CD4-positive, alpha-beta T cell treated with Interleukin-17A for 1 hour (primary cell): Measurements from ENCODE around the gene PIK3R5.

Experiments used
- DNase-seq: peaks from one replicate; pipeline ENCODE4 v3.0.0-alpha.2; 2020

The PIK3R5 gene

DNA sequence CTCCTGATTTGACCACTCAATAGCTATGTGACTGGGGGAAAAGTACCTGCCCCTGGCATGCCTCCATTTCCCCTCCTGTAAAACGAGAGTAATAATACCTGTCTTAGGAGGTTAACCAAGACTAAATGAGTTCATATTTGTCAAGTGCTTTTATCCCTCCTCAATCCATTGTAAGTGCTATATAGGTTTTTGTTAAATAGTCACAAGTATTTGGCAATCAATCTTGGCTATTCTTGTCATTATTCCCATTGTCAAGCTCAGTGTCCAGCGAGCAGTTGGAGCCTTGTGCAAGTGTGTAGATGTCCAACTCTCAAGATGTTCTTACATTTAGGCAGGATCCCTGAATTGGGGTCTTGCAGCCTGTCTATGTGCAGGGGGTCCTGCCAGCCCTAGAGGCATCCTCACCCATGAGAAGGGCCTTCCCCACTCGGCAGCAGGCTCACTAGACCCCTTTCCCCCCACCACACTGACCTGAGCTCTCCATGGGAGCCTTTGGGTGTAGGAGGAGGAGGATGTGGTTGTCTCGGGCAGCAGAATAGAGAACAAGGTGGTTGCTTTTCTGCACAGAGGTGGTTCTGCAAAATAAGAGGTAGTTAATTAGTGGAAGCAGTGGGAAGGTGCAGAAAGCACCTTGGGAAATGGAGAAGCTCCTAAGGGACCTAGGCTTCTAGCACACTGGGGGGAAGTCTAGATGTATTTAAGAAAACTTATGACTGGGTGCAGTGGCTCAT is 116.0 kb downstream of the PIK3R5 start:
- no peak for DNase-seq

DNA sequence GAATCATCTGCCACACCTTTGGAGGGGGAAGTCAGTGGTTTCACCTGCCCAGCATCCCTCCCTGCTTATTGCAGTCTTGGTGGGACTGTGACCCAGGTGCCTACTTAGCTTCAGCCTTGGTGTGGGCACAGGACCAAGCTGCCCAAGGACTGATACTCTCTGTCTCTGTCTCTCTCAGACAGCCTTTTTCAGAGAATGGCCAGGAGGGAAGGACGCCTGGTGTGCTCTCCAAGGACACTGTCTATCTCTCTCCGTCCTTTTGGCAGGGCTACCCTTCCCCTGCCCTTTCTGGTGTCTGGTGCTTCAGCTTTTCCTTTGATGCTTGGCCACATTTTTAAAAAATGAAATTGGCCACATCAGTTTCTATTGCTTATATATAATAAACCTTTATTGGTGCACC is 117.6 kb downstream of the PIK3R5 start:
- no peak for DNase-seq

DNA sequence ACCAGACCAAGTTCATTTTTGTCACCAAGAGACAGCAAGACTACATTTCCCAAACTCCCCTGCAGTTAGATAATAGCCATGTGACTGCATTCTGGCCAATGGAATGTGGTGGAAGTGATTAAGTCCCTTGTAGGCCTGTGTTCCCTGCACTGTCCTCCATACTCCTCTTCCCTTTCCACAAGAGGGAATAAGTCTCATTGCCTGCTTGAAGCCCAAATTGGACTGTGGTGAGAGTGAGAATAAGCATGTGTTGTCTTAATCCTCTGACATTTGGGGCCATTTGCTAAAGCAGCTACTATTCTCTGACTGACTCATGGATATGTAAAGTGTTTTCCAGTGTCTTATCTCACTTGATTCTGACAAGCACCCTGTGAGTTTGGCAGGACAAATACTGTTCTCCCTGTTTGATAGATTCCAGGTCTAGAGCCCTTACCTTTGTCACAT is 118.7 kb downstream of the PIK3R5 start:
- DNase-seq: peak; percentile 14

DNA sequence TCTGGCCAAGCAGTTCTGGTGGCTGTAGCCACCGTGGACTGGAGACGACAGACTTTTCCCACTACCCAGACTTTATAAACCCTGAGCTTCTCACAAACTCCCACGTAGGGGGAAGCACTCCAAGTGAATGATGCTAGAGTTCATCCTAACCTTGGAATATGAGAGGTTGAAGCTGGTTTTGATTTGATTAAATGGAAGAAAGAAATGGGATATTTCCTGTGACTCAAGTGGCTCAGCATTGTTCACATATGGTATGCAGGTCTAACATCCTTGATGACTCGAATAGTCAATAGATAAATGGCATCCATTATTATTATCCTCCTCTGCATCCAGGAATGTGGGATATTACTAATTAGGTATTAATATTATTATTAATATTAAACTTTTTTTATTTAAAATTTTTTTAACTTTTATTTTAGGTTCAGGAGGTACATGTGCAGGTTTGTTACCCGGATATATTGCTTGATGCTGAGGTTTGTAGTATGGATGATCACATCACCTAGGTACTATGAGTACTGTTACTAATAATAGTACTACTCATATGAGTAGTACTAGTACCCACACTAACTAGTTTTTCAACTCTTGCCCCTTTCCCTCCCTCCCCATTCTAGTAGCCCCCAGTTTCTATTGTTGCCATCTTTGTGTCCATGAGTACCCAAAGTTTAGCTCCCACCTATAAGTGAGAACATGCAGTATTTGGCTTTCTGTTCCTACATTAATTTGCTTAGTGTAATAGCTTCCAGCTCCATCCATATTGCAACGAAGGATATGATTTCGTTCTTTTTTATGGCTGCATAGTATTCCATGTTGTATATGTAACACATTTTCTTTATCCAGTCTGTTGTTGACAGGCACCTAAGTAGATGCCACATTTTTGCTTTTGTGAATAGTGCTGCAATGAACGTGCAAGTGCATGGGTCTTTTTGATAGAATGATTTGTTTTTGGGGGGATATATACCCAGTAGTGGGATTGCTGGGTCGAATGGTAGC is 121.0 kb downstream of the PIK3R5 start:
- no peak for DNase-seq

DNA sequence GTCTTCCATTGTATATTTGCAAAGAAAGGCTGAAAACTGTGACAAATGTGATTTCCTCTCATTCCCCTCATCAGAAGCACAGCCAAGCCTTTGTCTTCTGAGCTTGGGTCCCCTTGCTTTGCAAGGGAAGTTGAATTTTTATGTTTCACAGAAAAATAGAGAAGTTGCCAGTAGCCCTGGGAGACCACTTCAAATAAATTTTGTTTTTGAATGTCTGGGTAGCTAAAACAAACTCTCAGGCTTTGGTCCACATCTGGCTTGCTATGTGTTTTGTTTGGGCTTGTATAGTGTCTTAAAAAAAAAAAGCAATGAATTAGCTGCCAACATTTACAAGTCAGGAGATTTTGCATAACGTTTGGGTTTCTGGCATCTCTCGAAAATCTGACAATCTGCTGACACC is 122.2 kb downstream of the PIK3R5 start:
- DNase-seq: no peak

DNA sequence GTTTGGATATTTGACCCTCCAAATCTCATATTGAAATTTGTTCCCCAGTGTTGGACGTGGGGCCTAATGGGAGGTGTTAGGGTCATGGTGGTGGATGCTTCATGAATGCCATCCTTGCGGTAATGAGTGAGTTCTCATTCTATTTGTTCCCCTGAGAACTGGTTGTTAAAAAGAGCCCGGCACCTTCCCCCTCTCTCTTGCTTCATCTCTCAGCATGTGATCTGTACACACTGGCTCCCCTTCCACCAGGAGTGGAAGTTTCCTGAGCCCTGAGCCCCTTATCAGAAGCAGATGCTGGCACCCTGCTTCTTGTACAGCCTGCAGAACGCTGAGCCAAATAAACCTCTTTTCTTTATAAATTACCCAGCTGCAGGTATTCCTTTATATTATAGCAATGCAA is 123.7 kb downstream of the PIK3R5 start:
- DNase-seq: no peak

DNA sequence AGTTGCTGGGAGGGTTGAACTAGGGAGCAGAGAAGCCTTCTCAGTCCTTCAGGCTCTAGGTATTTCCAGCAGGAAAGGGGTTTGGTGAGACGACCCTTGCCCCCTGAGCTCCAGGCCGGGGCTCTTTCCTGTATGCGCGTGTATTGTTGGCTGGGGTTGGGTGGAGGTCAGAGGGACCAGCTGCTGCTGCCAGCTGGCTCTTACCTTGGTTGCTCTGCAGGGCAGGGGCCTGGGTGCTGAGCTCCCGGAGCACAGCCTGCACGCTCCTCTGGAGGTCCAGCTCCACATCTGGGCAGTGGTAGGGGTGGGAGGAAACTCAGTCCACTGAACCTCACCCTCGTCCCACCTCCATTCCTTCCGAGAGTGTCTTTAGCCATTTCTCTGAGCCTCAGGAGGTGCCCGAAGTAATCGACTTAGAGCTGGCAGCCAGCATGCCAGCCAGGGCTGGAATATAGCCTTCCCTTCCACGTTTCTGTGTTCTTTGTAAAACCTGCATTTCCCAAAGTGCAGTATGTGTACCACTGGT is 126.0 kb downstream of the PIK3R5 start:
- DNase-seq: no peak

DNA sequence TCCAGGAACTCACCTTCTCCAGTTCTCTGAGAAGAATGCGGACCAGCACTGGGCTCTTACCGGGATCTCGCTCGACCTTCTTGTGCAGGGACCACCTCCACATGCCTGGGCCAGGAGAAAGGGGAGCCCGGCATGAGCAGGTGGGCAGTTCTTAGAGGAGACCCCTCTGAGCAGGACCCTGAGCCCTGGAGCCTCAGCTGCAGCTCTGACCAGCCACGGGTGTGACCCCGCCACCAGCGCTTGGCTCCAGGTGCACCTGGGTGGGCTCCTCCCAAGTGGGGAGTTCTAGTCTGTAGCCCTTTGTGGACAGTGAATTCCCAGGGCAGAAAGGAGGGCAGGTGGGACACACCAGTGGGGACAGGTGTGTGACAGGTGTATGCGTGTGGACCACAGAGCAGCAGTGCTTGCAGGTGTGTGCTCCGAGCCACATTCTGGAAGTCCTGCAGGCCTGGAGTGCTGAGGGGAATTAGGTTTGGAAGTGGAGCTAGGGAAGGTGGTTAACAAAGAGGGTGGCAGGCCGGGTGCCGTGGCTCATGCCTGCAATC is 126.9 kb downstream of the PIK3R5 start:
- DNase-seq: no peak

DNA sequence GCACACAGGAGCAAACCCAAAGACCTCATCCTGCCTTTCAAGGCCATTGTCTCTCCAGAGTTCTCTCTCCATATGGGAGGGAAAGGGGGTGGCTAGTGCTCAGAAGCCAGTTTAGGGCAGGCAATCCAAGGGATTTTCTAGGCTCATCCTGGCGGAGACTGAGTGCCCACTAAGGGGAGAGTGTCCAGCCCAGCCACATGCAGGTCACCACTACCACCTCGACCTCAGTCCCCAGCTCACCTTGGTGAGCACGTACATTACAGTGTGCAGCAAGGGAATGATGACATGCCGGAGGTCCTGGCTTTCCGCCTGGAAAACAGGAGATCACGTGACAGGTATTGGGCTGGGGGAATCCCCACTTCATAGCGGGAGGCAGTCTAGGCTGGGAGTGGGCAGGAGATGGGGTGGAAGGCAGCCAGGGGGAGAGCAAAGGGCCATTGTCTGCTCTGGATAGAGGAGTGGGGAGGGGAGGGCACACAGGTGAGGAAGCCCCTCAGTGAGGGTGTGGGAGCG is 127.9 kb downstream of the PIK3R5 start:
- DNase-seq: no peak

DNA sequence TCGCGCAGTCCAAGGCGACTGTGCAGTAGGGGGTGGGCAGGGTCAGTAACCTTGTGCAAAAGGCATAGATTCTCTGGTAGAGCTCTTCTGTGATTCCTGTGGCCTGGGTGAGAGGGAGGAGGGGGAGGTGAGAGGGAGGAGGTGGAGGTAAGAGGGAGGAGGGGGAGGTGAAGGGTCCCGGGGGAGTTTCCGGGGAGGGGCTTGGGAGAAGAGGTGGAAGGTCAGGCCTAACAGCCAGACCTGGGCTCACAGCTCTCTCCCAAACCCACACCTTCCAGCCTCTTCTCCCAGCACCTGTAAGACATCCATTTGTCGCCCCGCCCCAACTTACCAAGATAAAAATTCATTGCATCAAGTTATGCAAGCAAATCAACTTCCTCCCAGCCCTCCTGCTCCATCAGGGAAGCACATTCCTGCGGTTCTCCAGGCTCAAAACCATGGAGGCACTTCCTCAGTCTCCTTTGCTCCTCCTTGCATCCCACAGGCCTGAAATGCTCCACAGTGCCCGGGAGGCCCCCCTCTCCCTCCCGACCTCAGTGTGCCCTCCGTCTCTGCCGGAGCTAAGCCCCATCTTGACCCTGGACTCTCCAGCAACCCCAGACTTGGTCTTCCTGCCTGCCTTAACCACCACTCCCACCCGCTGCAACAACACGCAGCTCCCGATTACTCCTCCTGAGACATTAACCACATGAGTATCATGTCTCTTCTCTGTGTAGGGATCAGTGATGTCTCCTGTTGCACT is 128.5 kb downstream of the PIK3R5 start:
- DNase-seq: no peak

DNA sequence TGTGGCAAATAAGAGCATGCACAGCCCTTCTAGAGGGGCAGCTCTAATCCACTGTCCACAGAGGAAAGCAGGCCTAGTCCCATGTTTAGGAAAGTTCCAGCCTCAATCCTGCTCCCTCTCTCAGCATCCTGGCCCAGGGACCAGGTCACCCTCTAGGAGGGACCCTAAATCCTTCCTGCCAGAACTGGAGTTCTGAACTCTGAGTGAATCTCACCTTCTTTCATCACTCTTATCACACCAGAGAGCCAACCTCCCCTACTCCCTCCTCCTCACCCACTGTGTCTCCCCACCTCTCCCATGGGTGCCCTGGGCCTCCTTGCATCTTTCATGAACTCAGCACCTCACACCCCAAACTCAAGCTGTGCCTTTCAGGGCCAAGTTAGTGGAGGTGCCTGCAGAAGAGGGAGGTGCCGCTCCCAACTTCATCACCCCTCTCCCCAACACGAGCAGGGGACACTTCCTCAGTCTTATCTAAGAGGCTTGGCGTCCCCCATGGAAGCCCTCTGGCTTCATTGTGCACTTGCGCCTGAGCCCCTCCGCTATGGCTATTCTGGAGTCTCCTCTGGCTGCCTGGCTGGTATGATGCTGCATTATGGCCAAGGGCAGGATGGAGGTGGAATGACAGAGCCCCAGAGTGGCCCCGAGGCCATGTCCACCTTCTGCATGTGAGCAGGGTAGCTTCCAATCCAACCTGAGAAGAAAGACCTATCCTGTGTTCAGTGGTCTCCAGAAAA is 129.7 kb downstream of the PIK3R5 start:
- no peak for DNase-seq

DNA sequence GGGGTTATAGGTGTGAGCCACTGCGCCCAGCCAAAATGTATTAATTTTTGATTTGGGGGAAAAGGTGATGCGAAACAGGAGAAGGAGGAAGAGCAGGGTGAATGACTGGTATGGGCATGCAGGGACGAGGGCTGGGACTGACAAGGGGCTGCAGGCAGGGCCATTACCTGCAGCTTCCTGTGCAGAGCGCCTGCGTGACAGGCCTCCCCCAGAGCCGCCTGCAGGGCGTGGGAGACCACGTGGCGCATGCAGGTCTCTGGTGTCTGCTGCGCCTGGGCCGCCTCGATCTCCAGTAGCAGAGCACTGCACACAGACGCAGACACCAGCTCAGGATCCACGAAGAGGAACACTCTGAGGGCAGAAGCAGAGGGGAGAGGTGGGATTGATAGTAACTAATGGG is 130.4 kb downstream of the PIK3R5 start:
- DNase-seq: no peak

DNA sequence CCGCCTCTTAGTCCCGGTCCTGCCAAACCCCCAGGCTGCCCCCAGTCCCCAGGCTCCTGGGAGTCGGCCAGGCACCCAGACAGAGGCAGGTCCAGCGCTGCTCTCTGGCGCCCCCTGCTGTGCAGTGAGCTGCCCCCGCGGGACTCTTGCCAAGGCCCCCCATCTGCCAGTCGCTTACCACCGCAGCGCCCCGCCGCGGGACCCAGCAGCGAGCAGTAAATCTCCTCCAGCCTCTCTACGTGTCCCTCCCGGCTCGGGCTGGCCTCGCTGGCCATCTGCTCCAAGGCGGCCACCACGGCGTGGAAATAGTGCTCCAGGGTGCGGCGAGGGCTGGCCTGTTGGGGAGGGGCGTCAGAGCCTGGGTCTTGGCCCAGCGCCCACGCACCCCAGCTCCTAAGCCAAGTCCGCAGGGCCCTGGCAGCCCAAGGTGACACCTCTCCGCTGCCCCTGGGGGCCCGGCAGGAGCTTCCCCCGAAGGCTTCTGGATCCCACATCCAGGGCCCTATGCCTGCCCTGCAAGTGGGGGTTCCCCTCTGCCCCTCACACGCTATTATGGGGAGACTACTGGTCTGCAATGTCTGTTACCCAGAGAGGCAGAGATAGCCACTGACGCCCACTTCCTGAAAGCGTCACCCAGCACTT is 132.7 kb downstream of the PIK3R5 start:
- DNase-seq: no peak

DNA sequence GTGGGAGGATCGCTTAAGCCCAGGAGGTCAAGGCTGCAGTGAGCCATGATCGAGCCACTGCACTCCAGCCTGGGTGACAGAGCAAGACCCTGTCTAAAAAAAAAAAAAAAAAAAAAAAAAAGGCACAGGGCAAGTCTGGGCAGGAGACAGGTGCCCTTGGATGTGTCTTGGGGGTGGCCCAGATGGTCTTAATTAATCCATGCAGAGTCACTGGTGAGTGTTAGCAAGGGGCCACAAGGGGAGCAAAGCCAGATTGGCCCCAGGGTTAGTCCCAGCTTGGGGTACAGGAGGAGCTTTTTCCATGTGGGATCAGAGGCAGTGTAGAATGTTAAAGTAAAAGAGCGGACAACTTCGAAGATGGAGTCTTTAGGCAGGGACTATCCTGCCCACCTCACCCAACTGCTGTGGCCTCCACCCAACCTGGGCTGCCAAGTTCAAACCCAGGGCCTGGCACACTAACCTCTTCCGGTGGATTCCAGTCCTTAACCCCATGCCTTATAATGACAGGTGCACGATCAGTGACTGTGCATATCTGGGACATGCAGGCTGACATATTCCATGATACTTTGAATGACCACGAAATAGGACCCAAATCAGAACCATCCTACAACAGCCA is 134.2 kb downstream of the PIK3R5 start:
- no peak for DNase-seq

DNA sequence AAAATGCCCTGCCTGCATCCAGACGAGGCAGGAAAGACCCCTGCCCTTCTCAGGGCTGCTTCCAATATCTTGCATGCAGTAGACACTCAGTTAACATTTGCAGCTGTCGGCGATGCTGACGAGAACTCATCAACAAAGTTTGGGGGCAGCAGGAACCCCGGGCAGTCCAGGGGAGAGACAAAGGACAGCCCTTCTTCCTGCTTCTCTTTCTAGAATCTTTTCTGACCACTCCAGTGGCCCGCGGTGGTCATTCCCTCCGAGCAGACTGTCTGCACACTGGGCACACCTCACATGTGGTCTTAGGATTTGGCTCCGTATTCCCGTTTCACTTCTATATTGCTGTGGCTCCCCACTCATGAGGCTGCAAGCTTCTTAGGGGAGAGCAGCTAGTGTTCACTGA is 135.4 kb downstream of the PIK3R5 start:
- no peak for DNase-seq

DNA sequence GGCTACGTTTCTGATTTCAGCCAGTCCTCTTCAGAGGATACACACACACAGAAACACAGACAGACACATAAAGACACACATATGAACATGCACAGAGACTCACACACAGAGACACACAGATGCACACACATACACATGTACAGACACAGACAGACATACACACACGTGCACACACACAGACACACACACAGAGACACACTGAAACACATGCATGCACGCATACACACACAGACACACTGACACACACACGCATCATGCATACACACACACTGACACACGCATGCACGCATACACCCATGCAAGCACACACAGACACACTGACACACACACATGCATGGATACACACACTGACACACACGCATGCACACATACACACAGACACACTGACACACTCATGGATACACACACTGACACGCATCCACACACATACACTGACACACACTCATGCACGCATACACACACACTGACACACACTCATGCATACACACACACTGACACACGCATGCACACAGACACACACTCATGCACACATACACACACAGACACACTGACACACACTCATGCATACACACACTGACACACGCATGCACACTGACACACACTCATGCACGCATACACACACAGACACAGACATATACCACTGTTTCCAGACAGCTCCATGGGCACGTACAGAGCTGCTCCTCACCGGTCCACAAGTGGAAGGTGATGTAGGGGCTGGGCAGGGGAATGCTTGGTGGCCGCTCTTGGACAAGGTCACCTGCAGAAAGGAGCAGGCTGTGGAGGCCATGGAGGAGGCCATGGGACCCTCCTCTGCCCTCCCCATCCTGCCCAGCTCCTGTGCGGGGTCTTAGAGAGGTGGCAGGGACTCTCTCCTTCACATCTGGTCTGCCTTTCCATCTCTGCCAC is 136.2 kb downstream of the PIK3R5 start:
- DNase-seq: no peak
